Psoas muscle (tissue), 8 donors: ENCODE data around the gene JAG1. TPM values are rescaled to one million over a fixed set of nuclear protein-coding genes. Genes with fewer than 3 reads are reported as not detected.

Source experiments
- ATAC-seq, 4 donors: fragments of 200-7000 bp; cut with Tn5 transposase; one replicate each; pipeline ENCODE4 v1.9.1; 2020; ENCODE audit warnings: moderate library complexity in 3 of 4, mild to moderate bottlenecking in 2 of 4
- DNase-seq, 2 donors: peaks; one replicate each; pipeline ENCODE4 v3.0.0-alpha.2; 2020
- H3K27ac ChIP-seq: fragments of 200-600 bp; one replicate; pipeline ENCODE4 v1.8.0; 2022
- H3K27me3 ChIP-seq, 3 donors: fragments of 200-600 bp in 1 of 3; one replicate each; pipeline versions ENCODE4 v1.6.1 to v1.8.0; 2013 to 2022; ENCODE audit warnings: low read length in 2 of 3, mild to moderate bottlenecking in 2 of 3, moderate library complexity in 1 of 3; ENCODE audit not compliant: insufficient read depth in 3 of 3
- H3K36me3 ChIP-seq, 2 donors: fragments of 200-600 bp in 1 of 2; one replicate each; pipeline versions ENCODE4 v1.6.1 to v1.8.0; 2013 to 2022; ENCODE audit warnings: low read depth in 1 of 2, mild to moderate bottlenecking in 1 of 2, moderate library complexity in 1 of 2; ENCODE audit not compliant: insufficient read depth in 1 of 2
- H3K4me1 ChIP-seq: fragments of 200-600 bp; one replicate; pipeline ENCODE4 v1.8.0; 2022
- H3K4me3 ChIP-seq: fragments of 200-600 bp; one replicate; pipeline ENCODE4 v1.8.0; 2022; ENCODE audit warnings: mild to moderate bottlenecking
- H3K9me3 ChIP-seq: fragments of 200-600 bp; one replicate; pipeline ENCODE4 v1.8.0; 2022
- CTCF ChIP-seq: fragments of 200-600 bp; IDR thresholded peaks from one replicate; pipeline ENCODE4 v1.8.0; 2022; ENCODE audit warnings: antibody characterized with exemption
- WGBS, 3 donors: extraction: QIAGEN DNeasy Blood & Tissue Kit; methylation state at CpG; one replicate each; pipeline versions ENCODE4 v1.1.6 to v1.1.7; 2013; 5-methylcytosine and 5-hydroxymethylcytosine counted together
- intact Hi-C, 2 donors: fragments of 100-400 bp; cut with DNase I; formaldehyde crosslinking; loops; one replicate each; pipeline versions ENCODE4 v1.11.0 to v1.14.2; 2022
- polyA plus RNA-seq, 3 donors: library from polyadenylated mRNA; stranded (reverse); fragments of 200-250 nt; gene quantifications; one replicate each; pipeline ENCODE4 v1.2.3, GENCODE V29; 2013
- total RNA-seq, 4 donors: library from RNA; stranded (reverse); fragmentation: NEBNext Ultra II Directional in 2 of 4; extraction: Animal tissue kit (Norgen Biotek cat#: 25700) in 2 of 4; gene quantifications; one replicate each; pipeline versions ENCODE4 v1.2.1 to v1.2.4, GENCODE V29; 2021 to 2023
- donor health status: healthy with polysubstance abuse.
- donor health status: DM: no; HTN: no; CAD: no; lungs with moderate emphysema.
- donor health status: Bipolar disorder and iron deficiency.
- donor health status: healthy.
- donor health status: DM: yes; HTN: yes; CAD: no.
- donor health status: DM: no; HTN: no; CAD: no.
- donor health status: DM: no; HTN: no; CAD: no.
- donor health status: DM: yes; HTN: yes; CAD: no.

Gene JAG1
- total and polyA plus RNA-seq, 7 donors = 5.4 to 35.4 (median 10.4) TPM

- H3K27me3 ChIP-seq = no peaks in the 10 kb centered on the region
- intact Hi-C loops = no loop called here
- DNase-seq = no peak
- peak overlapping the region; percentile 33 for H3K27ac ChIP-seq
- 53 to 72% (median 61%) methylated on average over 7 of the region's 7 CpGs for WGBS, 3 donors
- ATAC-seq = no peak
- H3K4me3 ChIP-seq = no peak overlapping the region
- no peaks in the 10 kb centered on the region for H3K9me3 ChIP-seq
- no peak for TF ChIP-seq CTCF
- peaks cover 46% of the 10 kb centered on the region for H3K4me1 ChIP-seq
- peaks cover 0 to 71% of the 10 kb centered on the region in 2 donors for H3K36me3 ChIP-seq
Observed at GRCh38 chr20:10654630-10655029, 19.2 kb downstream of the JAG1 start.

GRCh38 chr20:10654250-10654610 is 19.6 kb downstream of the JAG1 start:
- H3K9me3 ChIP-seq = no peaks in the 10 kb centered on the region
- H3K27me3 ChIP-seq = no peaks in the 10 kb centered on the region
- peaks cover 44% of the 10 kb centered on the region for H3K4me1 ChIP-seq
- peak overlapping the region; percentile 42 for H3K27ac ChIP-seq
- TF ChIP-seq CTCF = no peak
- no peak for DNase-seq
- no peak for ATAC-seq
- intact Hi-C loops = no loop called here
- peaks cover 1 to 75% of the 10 kb centered on the region in 2 donors for H3K36me3 ChIP-seq
- peak overlapping the region; percentile 48 for H3K4me3 ChIP-seq

DNA sequence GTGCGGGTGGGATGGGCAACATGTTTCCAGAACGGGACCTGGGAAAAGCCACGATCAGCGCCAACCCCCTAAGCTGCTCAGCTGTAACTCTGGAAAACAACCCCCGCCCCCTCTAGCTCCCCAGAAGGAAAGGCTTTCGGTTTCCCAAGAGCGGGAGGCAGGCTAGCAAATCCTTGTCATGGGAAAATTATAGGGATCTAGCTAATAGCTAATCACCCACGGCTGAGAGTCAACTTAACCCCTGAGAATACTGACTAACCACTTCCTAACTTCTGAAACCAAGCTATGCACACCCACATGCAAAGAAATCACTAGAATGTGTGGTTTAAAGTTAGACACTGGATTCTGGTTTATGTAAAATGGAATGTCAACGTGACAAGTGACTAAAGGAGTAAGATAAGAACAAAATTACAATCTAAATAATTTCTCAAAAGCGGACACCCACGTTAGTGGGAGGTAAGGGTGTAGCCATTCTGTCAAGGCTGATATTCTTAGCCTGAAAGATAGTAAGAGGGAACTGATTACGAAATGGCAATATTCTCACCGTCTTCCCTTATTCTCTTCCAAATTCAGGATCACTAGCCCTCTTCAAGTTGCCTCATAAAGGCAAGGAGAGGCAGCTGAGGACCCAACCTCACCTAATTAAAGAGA is 20.1 kb downstream of the JAG1 start:
- H3K27me3 ChIP-seq = no peaks in the 10 kb centered on the region
- no peak for TF ChIP-seq CTCF
- H3K27ac ChIP-seq = peak overlapping the region; percentile 42
- intact Hi-C loops = no loop called here
- H3K36me3 ChIP-seq = peaks cover 3 to 80% of the 10 kb centered on the region in 2 donors
- peak overlapping the region; percentile 48 for H3K4me3 ChIP-seq
- no peaks in the 10 kb centered on the region for H3K9me3 ChIP-seq
- no peak for DNase-seq
- H3K4me1 ChIP-seq = peaks cover 42% of the 10 kb centered on the region
- peak in 2 of 4 donors; percentile 44 to 52 for ATAC-seq
- WGBS, 3 donors = 34 to 53% (median 45%) methylated on average over 13 of the region's 13 CpGs

- 19 to 41% (median 38%) methylated on average over 9 of the region's 9 CpGs for WGBS, 3 donors
- Histone ChIP-seq H3K4me1 (peaks cover 32% of the 10 kb centered on the region), H3K36me3 (peaks cover 3 to 80% of the 10 kb centered on the region in 2 donors)
Observed at GRCh38 chr20:10652660-10653261, 21.0 kb downstream of the JAG1 start.

More at GRCh38 chr20:10652660-10653261, 21.0 kb downstream of the JAG1 start:
- Histone ChIP-seq H3K4me3 (peak overlapping the region; percentile 48), H3K27ac (peak overlapping the region; percentile 42), H3K27me3 (no peaks in the 10 kb centered on the region), H3K9me3 (no peaks in the 10 kb centered on the region)
- no peak for TF ChIP-seq CTCF
- ATAC-seq = peak in 3 of 4 donors; percentile 28 to 58 (median 57)
- intact Hi-C loops = no loop called here
- DNase-seq = no peak
